Suprapubic skin (tissue), 4 donors: ENCODE data around the gene IVD.

Source experiments
- EP300 ChIP-seq: sonication (generic); formaldehyde crosslinking; IDR thresholded peaks from one replicate; pipeline ENCODE4 v1.6.1; 2017; ENCODE audit warnings: antibody characterized with exemption
- POLR2A ChIP-seq, 2 donors: fragments of 450-650 bp; IDR thresholded peaks; one replicate each; pipeline ENCODE4 v1.6.1; 2017; ENCODE audit warnings: antibody characterized with exemption in 2 of 2, mild to moderate bottlenecking in 2 of 2, moderate library complexity in 2 of 2
- POLR2AphosphoS5 ChIP-seq, 3 donors: sonication (generic); formaldehyde crosslinking; IDR thresholded peaks; one replicate each; pipeline ENCODE4 v1.6.1; 2017; ENCODE audit warnings: antibody characterized with exemption in 3 of 3
- TF ChIP-seq, protein P1 (sequence below), 2 donors: fragments of 200-600 bp in 1 of 2; fragments of 450-650 bp in 1 of 2; sonication (generic) in 1 of 2; IDR thresholded peaks; one replicate each; pipeline ENCODE4 v1.5.1; 2016 to 2019; ENCODE audit warnings: antibody characterized with exemption in 2 of 2, mild to moderate bottlenecking in 1 of 2, moderate library complexity in 1 of 2

DNA sequence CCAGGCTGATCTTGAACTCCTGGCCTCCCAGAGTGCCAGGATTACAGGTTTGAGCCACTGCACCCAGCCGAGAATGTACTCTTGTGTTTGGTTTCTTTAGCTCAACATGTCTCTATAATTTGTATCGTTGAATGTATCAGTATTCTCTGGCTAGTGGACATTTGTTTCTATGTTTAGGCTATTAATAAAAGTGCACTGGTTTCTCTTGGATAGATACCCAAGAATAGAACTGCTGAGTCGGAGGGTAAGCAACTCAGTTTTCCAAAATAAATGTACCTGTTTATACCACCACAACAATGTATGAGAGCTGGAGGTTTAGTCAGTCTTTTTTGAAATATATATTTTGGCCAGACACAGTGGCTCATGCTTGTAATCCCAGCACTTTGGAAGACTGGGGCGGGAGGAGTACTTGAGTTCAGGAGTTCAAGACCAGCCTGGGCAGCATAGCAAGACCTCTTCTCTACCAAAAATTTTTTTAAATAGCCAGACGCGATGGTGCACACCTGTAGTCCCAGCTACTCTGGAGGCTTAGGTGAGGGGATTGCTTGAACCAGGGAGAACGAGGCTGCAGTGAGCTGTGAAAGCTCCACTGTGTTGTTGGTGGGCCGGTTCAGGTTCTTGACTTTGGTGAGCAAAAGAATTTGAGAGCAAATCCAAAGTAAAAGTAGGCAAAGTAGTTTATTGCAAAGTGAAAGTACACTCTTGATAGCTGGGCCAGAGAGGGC, 7.7 kb upstream of the IVD start:
- TF ChIP-seq, protein P1, sequence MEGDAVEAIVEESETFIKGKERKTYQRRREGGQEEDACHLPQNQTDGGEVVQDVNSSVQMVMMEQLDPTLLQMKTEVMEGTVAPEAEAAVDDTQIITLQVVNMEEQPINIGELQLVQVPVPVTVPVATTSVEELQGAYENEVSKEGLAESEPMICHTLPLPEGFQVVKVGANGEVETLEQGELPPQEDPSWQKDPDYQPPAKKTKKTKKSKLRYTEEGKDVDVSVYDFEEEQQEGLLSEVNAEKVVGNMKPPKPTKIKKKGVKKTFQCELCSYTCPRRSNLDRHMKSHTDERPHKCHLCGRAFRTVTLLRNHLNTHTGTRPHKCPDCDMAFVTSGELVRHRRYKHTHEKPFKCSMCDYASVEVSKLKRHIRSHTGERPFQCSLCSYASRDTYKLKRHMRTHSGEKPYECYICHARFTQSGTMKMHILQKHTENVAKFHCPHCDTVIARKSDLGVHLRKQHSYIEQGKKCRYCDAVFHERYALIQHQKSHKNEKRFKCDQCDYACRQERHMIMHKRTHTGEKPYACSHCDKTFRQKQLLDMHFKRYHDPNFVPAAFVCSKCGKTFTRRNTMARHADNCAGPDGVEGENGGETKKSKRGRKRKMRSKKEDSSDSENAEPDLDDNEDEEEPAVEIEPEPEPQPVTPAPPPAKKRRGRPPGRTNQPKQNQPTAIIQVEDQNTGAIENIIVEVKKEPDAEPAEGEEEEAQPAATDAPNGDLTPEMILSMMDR (IDR thresholded peaks at IDR 0.05) = no peak
- TF ChIP-seq POLR2A (IDR thresholded peaks at IDR 0.05) (no peak), POLR2AphosphoS5 (IDR thresholded peaks at IDR 0.05) (no peak), EP300 (no peak)
